ENCODE measurements around the gene CD300A. TPM values are rescaled to one million over a fixed set of nuclear protein-coding genes. Genes with fewer than 3 reads are reported as not detected.

The CD300A gene
- total and polyA plus RNA-seq, 2 of the 4 experiments (the other 2 are of a cell fraction) = not detected

GRCh38 chr17:74516561-74517328 is 50.3 kb downstream of the CD300A start:
- DNase-seq = no peak

More at GRCh38 chr17:74516561-74517328, 50.3 kb downstream of the CD300A start:
- Histone ChIP-seq H2BK5ac (ENCODE audit: low read depth, low read length, poor library complexity, severe bottlenecking) (no peak overlapping the region), H3K18ac (ENCODE audit: low read depth, low read length) (no peak overlapping the region), H3K36me3 (ENCODE audit: control insufficient read depth, insufficient read depth, low read length) (no peaks in the 10 kb centered on the region), H4K91ac (ENCODE audit: insufficient read depth, low read depth, low read length) (no peak overlapping the region), H3K79me1 (ENCODE audit: low read depth in 1 of 2, low read length in 2 of 2) (no peaks in the 10 kb centered on the region), H3K9me3 (ENCODE audit: control insufficient read depth, insufficient read depth, low read length) (peaks cover 43% of the 10 kb centered on the region), H4K20me1 (ENCODE audit: insufficient read depth, low read length) (no peaks in the 10 kb centered on the region), H2BK15ac (ENCODE audit: low read depth, low read length) (no peak overlapping the region), H3K4me1 (ENCODE audit: control insufficient read depth, insufficient read depth, low read length) (no peaks in the 10 kb centered on the region), H2AFZ (replicated peaks; ENCODE audit: low read length, poor library complexity) (no peak overlapping the region), H3K9ac (ENCODE audit: low read depth, low read length) (no peak overlapping the region), H3K4ac (ENCODE audit: low read depth, low read length) (no peak overlapping the region), H3K9me1 (ENCODE audit: insufficient read depth, low read length) (no peaks in the 10 kb centered on the region), H3K4me3 (ENCODE audit: insufficient read depth, low read depth, low read length) (no peak overlapping the region), H3K23ac (ENCODE audit: low read depth, low read length) (no peak overlapping the region), H2AK9ac (replicated peaks; ENCODE audit: low read depth, low read length, poor library complexity) (no peak overlapping the region), H3K27me3 (ENCODE audit: control insufficient read depth, insufficient read depth, low read length) (no peaks in the 10 kb centered on the region), H3K4me2 (ENCODE audit: low read depth, low read length) (no peak overlapping the region), H4K8ac (ENCODE audit: low read depth in 2 of 2, low read length in 2 of 2) (no peak overlapping the region), H3K56ac (ENCODE audit: extremely low read depth, insufficient read depth, low read length) (no peak overlapping the region), H3K14ac (replicated peaks; ENCODE audit: low read depth, low read length) (no peak overlapping the region), H2BK20ac (ENCODE audit: low read depth, low read length) (no peak overlapping the region), H2BK120ac (ENCODE audit: low read depth, low read length) (no peak overlapping the region), H4K5ac (ENCODE audit: low read depth, low read length) (no peak overlapping the region), H2AK5ac (ENCODE audit: low read depth, low read length) (no peak overlapping the region), H3K27ac (ENCODE audit: insufficient read depth, low read length) (no peak overlapping the region)
- CTCF ChIA-PET = no interaction called here
- ATAC-seq (ENCODE audit: low read depth) = no peak
- no TSS peak for BruUV-seq (replicated peaks)
- POLR2A ChIA-PET (ENCODE audit: unreplicated experiment) = no interaction called here
- intact Hi-C loops (cut with micrococcal nuclease) = no loop called here
- in situ Hi-C loops (cut with MboI; ENCODE audit: low sequenced_read_pairs) = no loop called here
- no CpG with 5 or more reads among the region's 3 CpGs for WGBS, 2 experiments (ENCODE audit: extremely low coverage in 2 of 2, insufficient read length in 1 of 2)
- TF ChIP-seq FOS (IDR thresholded peaks at IDR 0.05; ENCODE audit: low read depth, low read length) = no peak
- TF ChIP-seq RFX5 (IDR thresholded peaks at IDR 0.05; ENCODE audit: low read depth, low read length) = no peak
- TF ChIP-seq POLR2A (IDR thresholded peaks at IDR 0.05; ENCODE audit: low read depth, low read length) = no peak
- no peak for TF ChIP-seq NFE2L2 (IDR thresholded peaks at IDR 0.05; ENCODE audit: low read depth, low read length)
- TF ChIP-seq, protein P1, sequence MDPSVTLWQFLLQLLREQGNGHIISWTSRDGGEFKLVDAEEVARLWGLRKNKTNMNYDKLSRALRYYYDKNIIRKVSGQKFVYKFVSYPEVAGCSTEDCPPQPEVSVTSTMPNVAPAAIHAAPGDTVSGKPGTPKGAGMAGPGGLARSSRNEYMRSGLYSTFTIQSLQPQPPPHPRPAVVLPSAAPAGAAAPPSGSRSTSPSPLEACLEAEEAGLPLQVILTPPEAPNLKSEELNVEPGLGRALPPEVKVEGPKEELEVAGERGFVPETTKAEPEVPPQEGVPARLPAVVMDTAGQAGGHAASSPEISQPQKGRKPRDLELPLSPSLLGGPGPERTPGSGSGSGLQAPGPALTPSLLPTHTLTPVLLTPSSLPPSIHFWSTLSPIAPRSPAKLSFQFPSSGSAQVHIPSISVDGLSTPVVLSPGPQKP (IDR thresholded peaks at IDR 0.05; ENCODE audit: borderline replicate concordance, low read depth, low read length) = no peak
- no peak for TF ChIP-seq SMC3 (IDR thresholded peaks at IDR 0.05; ENCODE audit: low read depth, low read length)
- no peak for TF ChIP-seq MAZ (IDR thresholded peaks at IDR 0.05; ENCODE audit: borderline replicate concordance, low read depth, low read length)
- no peak for TF ChIP-seq MAFK (IDR thresholded peaks at IDR 0.05; ENCODE audit: low read depth, low read length)
- TF ChIP-seq RCOR1 (IDR thresholded peaks at IDR 0.05; ENCODE audit: insufficient replicate concordance, low read length) = no peak
- TF ChIP-seq CEBPB (IDR thresholded peaks at IDR 0.05; ENCODE audit: low read depth, low read length) = no peak
- no peak for TF ChIP-seq RAD21 (IDR thresholded peaks at IDR 0.05; ENCODE audit: low read length)
- TF ChIP-seq, protein P2, sequence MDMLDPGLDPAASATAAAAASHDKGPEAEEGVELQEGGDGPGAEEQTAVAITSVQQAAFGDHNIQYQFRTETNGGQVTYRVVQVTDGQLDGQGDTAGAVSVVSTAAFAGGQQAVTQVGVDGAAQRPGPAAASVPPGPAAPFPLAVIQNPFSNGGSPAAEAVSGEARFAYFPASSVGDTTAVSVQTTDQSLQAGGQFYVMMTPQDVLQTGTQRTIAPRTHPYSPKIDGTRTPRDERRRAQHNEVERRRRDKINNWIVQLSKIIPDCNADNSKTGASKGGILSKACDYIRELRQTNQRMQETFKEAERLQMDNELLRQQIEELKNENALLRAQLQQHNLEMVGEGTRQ (IDR thresholded peaks at IDR 0.05; ENCODE audit: low read depth, low read length) = no peak
- no peak for TF ChIP-seq CHD1 (IDR thresholded peaks at IDR 0.05; ENCODE audit: low read depth, low read length)
- TF ChIP-seq BHLHE40 (IDR thresholded peaks at IDR 0.05; ENCODE audit: low read depth, low read length) = no peak
- TF ChIP-seq, protein P3, sequence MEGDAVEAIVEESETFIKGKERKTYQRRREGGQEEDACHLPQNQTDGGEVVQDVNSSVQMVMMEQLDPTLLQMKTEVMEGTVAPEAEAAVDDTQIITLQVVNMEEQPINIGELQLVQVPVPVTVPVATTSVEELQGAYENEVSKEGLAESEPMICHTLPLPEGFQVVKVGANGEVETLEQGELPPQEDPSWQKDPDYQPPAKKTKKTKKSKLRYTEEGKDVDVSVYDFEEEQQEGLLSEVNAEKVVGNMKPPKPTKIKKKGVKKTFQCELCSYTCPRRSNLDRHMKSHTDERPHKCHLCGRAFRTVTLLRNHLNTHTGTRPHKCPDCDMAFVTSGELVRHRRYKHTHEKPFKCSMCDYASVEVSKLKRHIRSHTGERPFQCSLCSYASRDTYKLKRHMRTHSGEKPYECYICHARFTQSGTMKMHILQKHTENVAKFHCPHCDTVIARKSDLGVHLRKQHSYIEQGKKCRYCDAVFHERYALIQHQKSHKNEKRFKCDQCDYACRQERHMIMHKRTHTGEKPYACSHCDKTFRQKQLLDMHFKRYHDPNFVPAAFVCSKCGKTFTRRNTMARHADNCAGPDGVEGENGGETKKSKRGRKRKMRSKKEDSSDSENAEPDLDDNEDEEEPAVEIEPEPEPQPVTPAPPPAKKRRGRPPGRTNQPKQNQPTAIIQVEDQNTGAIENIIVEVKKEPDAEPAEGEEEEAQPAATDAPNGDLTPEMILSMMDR (conservative IDR thresholded peaks at IDR 0.05; ENCODE audit: low read depth, low read length) = no peak
- no peak for TF ChIP-seq MXI1 (IDR thresholded peaks at IDR 0.05; ENCODE audit: borderline replicate concordance, low read depth, low read length)
- dilution Hi-C loops (cut with HindIII; ENCODE audit: low sequenced_read_pairs, unreplicated experiment) = no loop called here

Data from IMR-90 (cell line).